Mesenchymal stem cell (in vitro differentiated cells and primary cell): ENCODE data around the gene PHF8.

Source experiments
- DNase-seq: peaks from one replicate; pipeline ENCODE4 v3.0.0-alpha.2; 2013
- H2AFZ ChIP-seq: one replicate; pipeline ENCODE4 v1.6.1; 2013; ENCODE audit warnings: low read depth, mild to moderate bottlenecking, control low read depth, inconsistent platforms, low read length, moderate library complexity
- H2AK5ac ChIP-seq: 2 replicates; pipeline ENCODE4 v1.6.1; 2013; ENCODE audit warnings: low read length, moderate library complexity, mild to moderate bottlenecking, inconsistent platforms; ENCODE audit not compliant: severe bottlenecking
- H2BK120ac ChIP-seq: one replicate; pipeline ENCODE4 v1.6.1; 2013; ENCODE audit warnings: low read depth, mild to moderate bottlenecking, inconsistent platforms, low read length, moderate library complexity
- H2BK12ac ChIP-seq, 2 experiments: one replicate each; pipeline ENCODE4 v1.6.1; 2013; ENCODE audit warnings: inconsistent platforms in 2 of 2, low read length in 2 of 2, mild to moderate bottlenecking in 2 of 2, moderate library complexity in 2 of 2, control low read depth in 1 of 2
- H2BK15ac ChIP-seq: one replicate; pipeline ENCODE4 v1.6.1; 2013; ENCODE audit warnings: mild to moderate bottlenecking, low read depth, inconsistent platforms; ENCODE audit not compliant: poor library complexity, severe bottlenecking
- H2BK5ac ChIP-seq: 2 replicates; pipeline ENCODE4 v1.6.1; 2013; ENCODE audit warnings: low read depth, mild to moderate bottlenecking, low read length, control low read depth, inconsistent platforms; ENCODE audit not compliant: poor library complexity, severe bottlenecking
- H3K14ac ChIP-seq, 2 experiments: one replicate each; pipeline ENCODE4 v1.6.1; 2013; ENCODE audit warnings: inconsistent platforms in 2 of 2, low read length in 2 of 2, control low read depth in 1 of 2, mild to moderate bottlenecking in 1 of 2, moderate library complexity in 1 of 2
- H3K18ac ChIP-seq, 2 experiments: one replicate each; pipeline ENCODE4 v1.6.1; 2013; ENCODE audit warnings: inconsistent platforms in 2 of 2, low read length in 2 of 2, control low read depth in 1 of 2, low read depth in 1 of 2, mild to moderate bottlenecking in 1 of 2
- H3K23ac ChIP-seq, 2 experiments: one replicate each; pipeline ENCODE4 v1.6.1; 2013; ENCODE audit warnings: inconsistent platforms in 2 of 2, low read length in 2 of 2, mild to moderate bottlenecking in 2 of 2, moderate library complexity in 2 of 2, control low read depth in 1 of 2
- H3K27ac ChIP-seq: 2 replicates; pipeline ENCODE4 v1.5.1; 2013; ENCODE audit warnings: mild to moderate bottlenecking, moderate library complexity, low read length, control low read depth, inconsistent platforms; ENCODE audit not compliant: poor library complexity, severe bottlenecking
- H3K27me3 ChIP-seq, 2 experiments: 2 replicates each; pipeline versions ENCODE4 v1.6.1 to v1.7.0; 2013; ENCODE audit warnings: low read length in 2 of 2, mild to moderate bottlenecking in 2 of 2, moderate library complexity in 2 of 2, control low read depth in 1 of 2, inconsistent platforms in 1 of 2; ENCODE audit not compliant: control insufficient read depth in 1 of 2, insufficient read depth in 1 of 2
- H3K36me3 ChIP-seq, 2 experiments: 2 replicates each; pipeline versions ENCODE4 v1.6.1 to v1.7.0; 2013; ENCODE audit warnings: low read length in 2 of 2, control low read depth in 1 of 2, inconsistent platforms in 1 of 2, low read depth in 1 of 2, mild to moderate bottlenecking in 1 of 2; ENCODE audit not compliant: insufficient read depth in 2 of 2, control insufficient read depth in 1 of 2
- H3K4ac ChIP-seq, 2 experiments: one replicate each; pipeline ENCODE4 v1.6.1; 2013; ENCODE audit warnings: inconsistent platforms in 2 of 2, low read length in 2 of 2, mild to moderate bottlenecking in 2 of 2, moderate library complexity in 2 of 2, control low read depth in 1 of 2, low read depth in 1 of 2
- H3K4me1 ChIP-seq: 2 replicates; pipeline ENCODE4 v1.6.1; 2013; ENCODE audit warnings: low read depth, low read length, control low read depth; ENCODE audit not compliant: control insufficient read depth, insufficient read depth
- H3K4me2 ChIP-seq: 2 replicates; pipeline ENCODE4 v1.6.1; 2013; ENCODE audit warnings: low read length, mild to moderate bottlenecking, inconsistent platforms; ENCODE audit not compliant: poor library complexity, severe bottlenecking
- H3K4me3 ChIP-seq, 2 experiments: 2 replicates each; pipeline versions ENCODE4 v1.5.1 to v1.7.0; 2013; ENCODE audit warnings: low read length in 2 of 2, mild to moderate bottlenecking in 2 of 2, control low read depth in 1 of 2, low read depth in 1 of 2; ENCODE audit not compliant: insufficient read depth in 1 of 2
- H3K79me1 ChIP-seq: replicated peaks from 2 replicates; pipeline ENCODE4 v1.6.1; 2013; ENCODE audit warnings: mild to moderate bottlenecking, control low read depth, low read length, inconsistent platforms; ENCODE audit not compliant: poor library complexity, severe bottlenecking
- H3K9ac ChIP-seq: 2 replicates; pipeline ENCODE4 v1.7.0; 2013; ENCODE audit warnings: mild to moderate bottlenecking, low read length, moderate library complexity
- H3K9me3 ChIP-seq: 2 replicates; pipeline ENCODE4 v1.7.0; 2013; ENCODE audit warnings: mild to moderate bottlenecking, low read length; ENCODE audit not compliant: control insufficient read depth
- H4K8ac ChIP-seq: one replicate; pipeline ENCODE4 v1.6.1; 2013; ENCODE audit warnings: inconsistent platforms, mild to moderate bottlenecking, low read length, moderate library complexity
- H4K91ac ChIP-seq: one replicate; pipeline ENCODE4 v1.6.1; 2013; ENCODE audit warnings: mild to moderate bottlenecking, low read length, inconsistent platforms
- WGBS: methylation state at CpG from one replicate; pipeline ENCODE4 v1.1.7; 2013; ENCODE audit warnings: mixed read lengths; 5-methylcytosine and 5-hydroxymethylcytosine counted together

The PHF8 gene

DNA sequence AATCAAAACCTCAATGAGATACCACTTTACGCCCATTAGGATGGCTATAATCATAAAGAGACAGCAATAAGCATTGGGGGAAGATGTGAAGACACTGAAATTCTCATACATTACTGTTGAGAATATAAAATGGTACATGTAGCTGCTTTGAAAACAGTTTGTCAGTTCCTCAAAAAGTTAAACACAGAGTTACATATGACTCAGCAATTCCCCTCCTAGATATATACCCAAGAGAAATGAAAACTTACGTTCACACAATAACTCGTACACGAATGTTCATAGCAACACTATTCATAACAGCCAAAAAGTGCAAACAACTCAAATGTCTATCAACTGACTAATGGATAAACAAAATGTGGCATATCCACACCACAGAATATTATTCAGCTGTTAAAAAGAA is 36.6 kb downstream of the PHF8 start:
- H3K4me1 ChIP-seq, result no peaks in the 10 kb centered on the region
- H3K9me3 ChIP-seq, result no peaks in the 10 kb centered on the region
- H3K27me3 ChIP-seq, result no peaks in the 10 kb centered on the region
- H4K8ac ChIP-seq, result no peak overlapping the region
- no peak overlapping the region for H2AK5ac ChIP-seq
- no peak overlapping the region for H3K4me3 ChIP-seq
- no peak overlapping the region for H3K4me2 ChIP-seq
- peaks cover 11 to 19% of the 10 kb centered on the region in 2 experiments for H3K36me3 ChIP-seq
- no peak overlapping the region for H2BK120ac ChIP-seq
- H3K79me1 ChIP-seq, result no peaks in the 10 kb centered on the region
- no peak overlapping the region for H2BK15ac ChIP-seq
- no peak overlapping the region for H3K23ac ChIP-seq
- no peak overlapping the region for H3K18ac ChIP-seq
- no peak overlapping the region for H3K4ac ChIP-seq
- no peak overlapping the region for H4K91ac ChIP-seq
- H3K14ac ChIP-seq, result no peak overlapping the region
- H3K27ac ChIP-seq, result no peak overlapping the region
- H2BK12ac ChIP-seq, result no peak overlapping the region
- WGBS, result 93% methylated on average over 3 of the region's 4 CpGs
- H3K9ac ChIP-seq, result no peak overlapping the region
- DNase-seq, result no peak
- H2AFZ ChIP-seq, result no peak overlapping the region
- no peak overlapping the region for H2BK5ac ChIP-seq

DNA sequence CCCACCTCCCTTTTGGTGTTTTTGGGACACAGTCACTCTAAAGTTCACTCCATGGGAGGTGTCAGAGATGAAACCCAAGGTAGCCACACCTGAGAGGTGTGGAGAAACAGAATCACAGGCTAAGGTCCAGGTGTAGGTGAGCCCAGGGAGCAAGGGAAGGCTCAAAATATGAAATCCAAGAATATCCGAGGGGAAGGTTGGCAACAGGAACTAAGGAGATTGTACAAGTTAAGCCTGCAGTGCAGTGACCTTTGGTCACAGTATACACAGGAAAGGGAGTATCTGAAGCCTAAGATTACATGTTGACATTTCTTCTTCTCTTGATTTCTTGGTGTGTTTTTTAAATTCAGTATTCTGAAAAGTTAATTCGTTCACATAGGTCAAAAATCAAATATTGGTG is 46.5 kb downstream of the PHF8 start:
- H4K8ac ChIP-seq, result no peak overlapping the region
- no peak overlapping the region for H4K91ac ChIP-seq
- H2AK5ac ChIP-seq, result no peak overlapping the region
- no peak overlapping the region for H2BK12ac ChIP-seq
- H3K9ac ChIP-seq, result no peak overlapping the region
- H3K79me1 ChIP-seq, result no peaks in the 10 kb centered on the region
- no peaks in the 10 kb centered on the region for H3K9me3 ChIP-seq
- no peaks in the 10 kb centered on the region for H3K4me1 ChIP-seq
- 100% methylated on average over 2 of the region's 2 CpGs for WGBS
- H2BK15ac ChIP-seq, result no peak overlapping the region
- H3K27me3 ChIP-seq, result peaks cover 0 to 3% of the 10 kb centered on the region in 2 experiments
- no peak overlapping the region for H3K27ac ChIP-seq
- H2BK120ac ChIP-seq, result no peak overlapping the region
- no peak overlapping the region for H3K4me2 ChIP-seq
- no peak overlapping the region for H3K4ac ChIP-seq
- no peak overlapping the region for H2AFZ ChIP-seq
- no peak overlapping the region for H3K18ac ChIP-seq
- H3K36me3 ChIP-seq, result peaks cover 16 to 73% of the 10 kb centered on the region in 2 experiments
- no peak overlapping the region for H3K14ac ChIP-seq
- no peak overlapping the region for H2BK5ac ChIP-seq
- no peak overlapping the region for H3K23ac ChIP-seq
- no peak for DNase-seq
- H3K4me3 ChIP-seq, result no peak overlapping the region

DNA sequence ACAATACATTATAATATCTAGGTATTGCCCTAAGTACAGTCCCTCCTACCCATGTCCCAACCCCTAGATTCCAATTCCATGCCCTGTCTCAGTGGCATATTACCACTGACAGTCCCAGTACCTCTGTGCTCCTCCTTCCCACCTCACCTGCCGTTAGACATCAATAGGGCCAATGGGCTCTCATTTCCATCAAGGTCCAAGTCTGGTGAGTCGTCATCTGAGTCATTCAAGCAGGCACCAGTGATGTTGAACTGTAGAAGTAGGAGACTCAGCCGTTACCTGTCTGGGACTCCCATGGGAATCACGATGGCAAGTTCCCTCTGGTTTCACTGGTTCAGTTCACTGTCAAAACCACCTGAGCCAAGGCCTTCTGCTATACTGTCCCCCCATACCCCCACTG is 51.7 kb downstream of the PHF8 start:
- H3K18ac ChIP-seq, result no peak overlapping the region
- no peak overlapping the region for H2BK15ac ChIP-seq
- H3K9me3 ChIP-seq, result no peaks in the 10 kb centered on the region
- DNase-seq, result no peak
- no peak overlapping the region for H4K8ac ChIP-seq
- H3K4me2 ChIP-seq, result no peak overlapping the region
- peaks cover 0 to 4% of the 10 kb centered on the region in 2 experiments for H3K27me3 ChIP-seq
- H4K91ac ChIP-seq, result no peak overlapping the region
- no peak overlapping the region for H2AK5ac ChIP-seq
- no peak overlapping the region for H3K4me3 ChIP-seq
- no peak overlapping the region for H2AFZ ChIP-seq
- no peak overlapping the region for H3K9ac ChIP-seq
- no peak overlapping the region for H3K23ac ChIP-seq
- no peaks in the 10 kb centered on the region for H3K79me1 ChIP-seq
- no peak overlapping the region for H3K27ac ChIP-seq
- H3K4me1 ChIP-seq, result no peaks in the 10 kb centered on the region
- H3K14ac ChIP-seq, result no peak overlapping the region
- no peak overlapping the region for H2BK120ac ChIP-seq
- peaks cover 18 to 54% of the 10 kb centered on the region in 2 experiments for H3K36me3 ChIP-seq
- no peak overlapping the region for H2BK12ac ChIP-seq
- 100% methylated on average over 3 of the region's 4 CpGs for WGBS
- no peak overlapping the region for H3K4ac ChIP-seq
- no peak overlapping the region for H2BK5ac ChIP-seq

DNA sequence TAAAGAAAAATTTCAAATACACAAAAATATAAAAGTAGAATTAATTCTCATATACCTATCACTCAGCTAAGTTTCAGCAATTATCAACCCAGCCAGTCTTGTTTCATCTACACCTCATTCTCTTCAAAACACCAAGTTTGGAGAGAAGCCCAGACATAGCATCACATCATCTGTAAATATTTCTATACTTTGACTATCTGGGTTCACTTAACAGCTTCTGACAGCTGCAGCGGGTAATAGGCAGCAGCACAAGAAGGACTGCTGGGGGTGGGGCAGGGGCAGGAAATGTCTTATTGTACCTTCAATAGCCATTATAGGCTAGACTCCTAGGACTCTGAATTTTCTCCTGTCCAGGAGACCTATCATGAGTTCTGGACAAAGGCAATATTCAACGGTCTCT is 54.1 kb downstream of the PHF8 start:
- Histone ChIP-seq H2BK5ac (no peak overlapping the region), H3K4me2 (no peak overlapping the region), H3K23ac (no peak overlapping the region), H4K91ac (no peak overlapping the region), H3K79me1 (no peaks in the 10 kb centered on the region), H2AK5ac (no peak overlapping the region), H3K27ac (no peak overlapping the region), H3K4ac (no peak overlapping the region), H3K9ac (no peak overlapping the region), H3K27me3 (peaks cover 0 to 4% of the 10 kb centered on the region in 2 experiments), H2AFZ (no peak overlapping the region), H3K4me1 (no peaks in the 10 kb centered on the region), H3K18ac (no peak overlapping the region), H3K4me3 (no peak overlapping the region), H3K36me3 (peaks cover 16 to 61% of the 10 kb centered on the region in 2 experiments), H4K8ac (no peak overlapping the region), H2BK15ac (no peak overlapping the region), H2BK12ac (no peak overlapping the region), H3K9me3 (no peaks in the 10 kb centered on the region), H2BK120ac (no peak overlapping the region), H3K14ac (no peak overlapping the region)
- no peak for DNase-seq
- WGBS, result 96% methylated on average over 1 of the region's 2 CpGs
